SK-N-MC (cell line): ENCODE data around the gene SIK2.

Experiments
- EZH2 ChIP-seq: fragments of 200-600 bp; sonication (generic); IDR thresholded peaks from one replicate; pipeline ENCODE4 v1.6.1; 2017; ENCODE audit warnings: antibody characterized with exemption
- FOXP2 ChIP-seq: optimal IDR thresholded peaks from 2 replicates; pipeline ENCODE3; 2011; ENCODE audit warnings: mild to moderate bottlenecking, moderate library complexity; ENCODE audit not compliant: insufficient read depth; ENCODE audit errors: extremely low read length, control extremely low read depth
- POLR2AphosphoS5 ChIP-seq: IDR thresholded peaks from 2 replicates; pipeline ENCODE4 v1.6.1; 2012; ENCODE audit warnings: mild to moderate bottlenecking, low read depth, low read length, borderline replicate concordance

- TF ChIP-seq POLR2AphosphoS5 (no peak), EZH2 (no peak), FOXP2 (no peak)
Observed at GRCh38 chr11:111633756-111634362, 31.6 kb downstream of the SIK2 start.
